HCT116 (cell line): ENCODE measurements around the gene TAGLN2. TPM values are rescaled to one million over a fixed set of nuclear protein-coding genes. Genes with fewer than 3 reads are reported as not detected.

Source experiments
- ATAC-seq: fragments of 200-7000 bp; cut with Tn5 transposase; 2 replicates; pipeline ENCODE4 v1.9.1; 2020; ENCODE audit warnings: mild to moderate bottlenecking, moderate library complexity
- BruUV-seq: library from RNA; stranded (reverse); fragments of 400-500 nt; replicated peaks from 2 replicates; lab custom pipeline; 2021; lab: Mats Ljungman, UMichigan
- CTCF ChIA-PET: fragments of 300-600 bp; sonication (Branson Sonifier 250); formaldehyde crosslinking; loops from one replicate; lab custom pipeline; 2021; ENCODE audit warnings: antibody characterized with exemption; lab: Charles Lee
- POLR2A ChIA-PET: fragments of 300-600, 350-600 bp; sonication (Branson Sonifier 250); formaldehyde crosslinking; loops from one replicate; lab custom pipeline; 2021; ENCODE audit warnings: antibody characterized with exemption; lab: Charles Lee
- RAD21 ChIA-PET, 2 experiments: fragments of 300-600 bp; sonication (Branson Sonifier 250); formaldehyde crosslinking; loops; one replicate each; lab custom pipeline; 2023; ENCODE audit warnings: low total read pairs in 2 of 2; ENCODE audit not compliant: uncharacterized antibody in 2 of 2, unreplicated experiment in 2 of 2, low non-redundant PET in 1 of 2; lab: Charles Lee
- DNase-seq: peaks from one replicate; pipeline ENCODE4 v3.0.0-alpha.2; 2010; ENCODE audit warnings: low read depth, low spot score
- H2AFZ ChIP-seq: fragments of 200-600 bp; shearing (Covaris generic), sonication (generic); 2 replicates; pipeline ENCODE4 v1.6.1; 2017; ENCODE audit warnings: low read depth, mixed run types, mixed read lengths, antibody characterized with exemption, low read length; ENCODE audit not compliant: poor library complexity, severe bottlenecking
- H3K27ac ChIP-seq: 2 replicates; pipeline ENCODE4 v1.5.1; 2012; ENCODE audit warnings: low read depth, low read length
- H3K27me3 ChIP-seq: fragments of 200-600 bp; sonication (generic); 2 replicates; pipeline ENCODE4 v1.6.1; 2016; ENCODE audit warnings: mixed run types, low read length, mixed read lengths; ENCODE audit not compliant: insufficient read depth
- H3K36me3 ChIP-seq, 2 experiments: fragments of 200-500 bp in 1 of 2; fragments of 200-600 bp in 1 of 2; sonication (Bioruptor generic) in 1 of 2; sonication (generic) in 1 of 2; 2 replicates each; pipeline versions ENCODE4 v1.5.1 to v1.6.1; 2014 to 2016; ENCODE audit warnings: low read length in 2 of 2, inconsistent platforms in 1 of 2, mixed read lengths in 1 of 2, mixed run types in 1 of 2; ENCODE audit not compliant: insufficient read depth in 2 of 2, control insufficient read depth in 1 of 2
- H3K4me1 ChIP-seq, 2 experiments: fragments of 200-600 bp in 1 of 2; sonication (generic) in 1 of 2; 2 replicates each; pipeline versions ENCODE4 v1.5.1 to v1.6.1; 2012 to 2017; ENCODE audit warnings: low read length in 2 of 2, inconsistent platforms in 1 of 2, mild to moderate bottlenecking in 1 of 2, mixed read lengths in 1 of 2, mixed run types in 1 of 2, moderate library complexity in 1 of 2; ENCODE audit not compliant: insufficient read depth in 2 of 2, control insufficient read depth in 1 of 2
- H3K4me2 ChIP-seq: fragments of 200-600 bp; sonication (generic); 2 replicates; pipeline ENCODE4 v1.6.1; 2017; ENCODE audit warnings: mixed run types, low read length, mixed read lengths
- H3K4me3 ChIP-seq, 2 experiments: fragments of 200-600 bp in 1 of 2; sonication (generic) in 1 of 2; replicated peaks in 1 of 2; 2 replicates each; pipeline ENCODE4 v1.5.1; 2011 to 2016; ENCODE audit warnings: low read length in 2 of 2, control low read depth in 1 of 2, low read depth in 1 of 2, mild to moderate bottlenecking in 1 of 2, mixed read lengths in 1 of 2, mixed run types in 1 of 2
- H3K79me2 ChIP-seq: fragments of 200-600 bp; sonication (generic); 2 replicates; pipeline ENCODE4 v1.6.1; 2017; ENCODE audit warnings: mild to moderate bottlenecking, mixed run types, low read length, moderate library complexity, mixed read lengths; ENCODE audit not compliant: insufficient read depth
- H3K9ac ChIP-seq: fragments of 200-600 bp; sonication (generic); 2 replicates; pipeline ENCODE4 v1.6.1; 2016; ENCODE audit warnings: low read length, mixed read lengths
- H3K9me2 ChIP-seq: fragments of 200-600 bp; sonication (generic), shearing (Covaris generic); 2 replicates; pipeline ENCODE4 v1.6.1; 2017; ENCODE audit warnings: mixed run types, mild to moderate bottlenecking, moderate library complexity; ENCODE audit not compliant: insufficient read depth
- H3K9me3 ChIP-seq, 2 experiments: fragments of 200-500 bp in 1 of 2; fragments of 200-600 bp in 1 of 2; sonication (Bioruptor generic) in 1 of 2; sonication (generic) in 1 of 2; 2 replicates each; pipeline ENCODE4 v1.6.1; 2014 to 2017; ENCODE audit warnings: low read length in 2 of 2, mixed read lengths in 2 of 2, inconsistent platforms in 1 of 2, low read depth in 1 of 2, mild to moderate bottlenecking in 1 of 2, mixed run types in 1 of 2, moderate library complexity in 1 of 2; ENCODE audit not compliant: control insufficient read depth in 1 of 2, insufficient read depth in 1 of 2
- H4K20me1 ChIP-seq: fragments of 200-600 bp; sonication (generic), shearing (Covaris generic); 2 replicates; pipeline ENCODE4 v1.6.1; 2017; ENCODE audit warnings: mixed run types, mild to moderate bottlenecking, moderate library complexity; ENCODE audit not compliant: insufficient read depth
- ATF3 ChIP-seq: IDR thresholded peaks from 2 replicates; pipeline ENCODE4 v1.6.1; 2012
- EGR1 ChIP-seq: IDR thresholded peaks from 2 replicates; pipeline ENCODE4 v1.6.1; 2012; ENCODE audit warnings: low read depth
- FOSL1 ChIP-seq: IDR thresholded peaks from 2 replicates; pipeline ENCODE4 v1.6.1; 2012; ENCODE audit warnings: low read depth
- JUND ChIP-seq: IDR thresholded peaks from 2 replicates; pipeline ENCODE4 v1.6.1; 2012
- POLR2A ChIP-seq: IDR thresholded peaks from 2 replicates; pipeline ENCODE4 v1.7.0; 2011; ENCODE audit warnings: borderline replicate concordance; ENCODE audit not compliant: insufficient read depth, insufficient read length; ENCODE audit errors: extremely low read depth
- POLR2AphosphoS5 ChIP-seq: IDR thresholded peaks from 2 replicates; pipeline ENCODE4 v1.6.1; 2011; ENCODE audit warnings: mild to moderate bottlenecking, low read depth, low read length, moderate library complexity
- RAD21 ChIP-seq: IDR thresholded peaks from 2 replicates; pipeline ENCODE4 v1.6.1; 2012; ENCODE audit warnings: low read depth, mild to moderate bottlenecking
- REST ChIP-seq: IDR thresholded peaks from 2 replicates; pipeline ENCODE4 v1.6.1; 2012; ENCODE audit warnings: low read depth
- SRF ChIP-seq: IDR thresholded peaks from 2 replicates; pipeline ENCODE4 v1.6.1; 2012; ENCODE audit warnings: low read depth
- TCF7L2 ChIP-seq: IDR thresholded peaks from 2 replicates; pipeline ENCODE4 v1.7.0; 2011; ENCODE audit warnings: borderline replicate concordance, inconsistent platforms; ENCODE audit not compliant: insufficient read depth, insufficient read length; ENCODE audit errors: extremely low read depth
- ZFX ChIP-seq: fragments of 450-650 bp; IDR thresholded peaks from 2 replicates; pipeline ENCODE4 v1.6.1; 2017
- intact Hi-C: fragments of 100-400 bp; cut with micrococcal nuclease; formaldehyde crosslinking; loops from 2 replicates; pipeline ENCODE4 v1.10.0; 2022
- total RNA-seq: library from RNA; stranded (reverse); gene quantifications from one replicate; pipeline ENCODE4 v1.2.1, GENCODE V29; 2021; ENCODE audit not compliant: unreplicated experiment
- TF ChIP-seq, protein P1 (sequence below): IDR thresholded peaks from 2 replicates; pipeline ENCODE4 v1.6.1; 2012

TAGLN2 gene
- total RNA-seq, 1 experiment from 2014 or later = 127 TPM

DNA sequence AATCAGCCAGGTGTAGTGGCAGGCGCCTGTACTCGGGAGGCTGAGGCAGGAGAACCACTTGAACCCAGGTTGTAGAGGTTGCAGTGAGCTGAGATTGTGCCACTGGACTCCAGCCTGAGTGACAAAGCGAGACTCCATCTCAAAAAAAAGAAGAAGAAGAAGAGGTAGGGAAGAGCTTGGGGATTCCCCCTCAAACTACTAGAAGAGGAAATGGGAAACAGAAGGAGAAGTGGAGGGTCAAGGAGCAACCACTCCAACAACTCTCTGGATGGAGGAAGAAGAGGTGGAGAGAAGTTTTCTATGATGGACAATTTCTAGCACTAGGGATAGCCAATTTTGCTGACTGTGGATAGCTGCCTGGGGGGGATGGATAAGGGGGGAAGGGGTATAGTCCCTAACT lies 43.6 kb upstream of the TAGLN2 start:
- no peaks in the 10 kb centered on the region; a peak in 1 of 4 replicates for H3K9me3 ChIP-seq
- no peaks in the 10 kb centered on the region for H4K20me1 ChIP-seq
- H3K36me3 ChIP-seq = no peaks in the 10 kb centered on the region
- no peak overlapping the region for H3K4me3 ChIP-seq
- TF ChIP-seq ZFX (no peak), POLR2AphosphoS5 (no peak), POLR2A (no peak), RAD21 (no peak), FOSL1 (no peak), JUND (no peak), TCF7L2 (no peak), EGR1 (no peak), ATF3 (no peak), SRF (no peak), REST (no peak)
- TF ChIP-seq, protein P1, sequence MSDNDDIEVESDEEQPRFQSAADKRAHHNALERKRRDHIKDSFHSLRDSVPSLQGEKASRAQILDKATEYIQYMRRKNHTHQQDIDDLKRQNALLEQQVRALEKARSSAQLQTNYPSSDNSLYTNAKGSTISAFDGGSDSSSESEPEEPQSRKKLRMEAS = no peak
- no peak overlapping the region for H3K27ac ChIP-seq
- ATAC-seq = no peak
- no peaks in the 10 kb centered on the region for H3K79me2 ChIP-seq
- ChIA-PET POLR2A (no interaction called here), RAD21 (no interaction called here), CTCF (no interaction called here)
- no peak overlapping the region for H3K4me2 ChIP-seq
- no peak overlapping the region for H2AFZ ChIP-seq
- no TSS peak for BruUV-seq
- H3K9me2 ChIP-seq = no peaks in the 10 kb centered on the region
- intact Hi-C loops = no loop called here
- no peak for DNase-seq
- no peak overlapping the region for H3K9ac ChIP-seq
- H3K27me3 ChIP-seq = no peaks in the 10 kb centered on the region
- peaks cover 0 to 7% of the 10 kb centered on the region in 2 experiments; a peak in 1 of 4 replicates for H3K4me1 ChIP-seq
